Lower leg skin (tissue), 4 donors: ENCODE data around the gene SEMA6D. TPM values are rescaled to one million over a fixed set of nuclear protein-coding genes. Genes with fewer than 3 reads are reported as not detected.

Experiments used
- DNase-seq, 2 donors: peaks; one replicate each; pipeline ENCODE4 v3.0.0-alpha.2; 2019; ENCODE audit warnings: low spot score in 2 of 2
- H3K4me3 ChIP-seq: fragments of 200-600 bp; sonication (generic); 2 replicates; pipeline ENCODE4 v1.5.1; 2017; ENCODE audit warnings: mild to moderate bottlenecking, low read depth; ENCODE audit not compliant: poor library complexity, severe bottlenecking
- CTCF ChIP-seq, 3 donors: fragments of 450-650 bp; IDR thresholded peaks; one replicate each; pipeline ENCODE4 v1.5.1; 2016; ENCODE audit warnings: antibody characterized with exemption in 3 of 3, mild to moderate bottlenecking in 3 of 3, moderate library complexity in 2 of 3
- POLR2A ChIP-seq, 2 donors: fragments of 450-650 bp; IDR thresholded peaks; one replicate each; pipeline ENCODE4 v1.6.1; 2016 to 2017; ENCODE audit warnings: antibody characterized with exemption in 2 of 2, mild to moderate bottlenecking in 1 of 2, moderate library complexity in 1 of 2
- WGBS, 2 donors: methylation state at CpG; one replicate each; pipeline ENCODE4 v1.1.5; 2018; 5-methylcytosine and 5-hydroxymethylcytosine counted together
- intact Hi-C: fragments of 100-400 bp; cut with DNase I; formaldehyde crosslinking; loops from one replicate; pipeline ENCODE4 v1.15.0; 2023; ENCODE audit warnings: low total_unique reads
- total RNA-seq, 4 donors: library from RNA; depleted of rRNA; stranded (reverse); fragments of >200 nt; gene quantifications; one replicate each; pipeline ENCODE4 v1.1.0, GENCODE V29; 2016

The SEMA6D gene
- total RNA-seq, 4 donors from 2014 or later, result 5.6 to 15.0 (median 6.6) TPM

GRCh38 chr15:47813748-47814384 is 96.6 kb downstream of the SEMA6D start:
- no peak overlapping the region for H3K4me3 ChIP-seq
- WGBS, 2 donors, result 72 to 77% methylated on average over 5 of the region's 5 CpGs
- no peak for DNase-seq
- TF ChIP-seq CTCF (IDR thresholded peaks at IDR 0.05) (no peak), POLR2A (IDR thresholded peaks at IDR 0.05) (no peak)
- intact Hi-C loops, result no loop called here

- WGBS, 2 donors, result 64 to 67% methylated on average over 1 of the region's 1 CpG
- DNase-seq, result no peak
- TF ChIP-seq CTCF (IDR thresholded peaks at IDR 0.05) (no peak), POLR2A (IDR thresholded peaks at IDR 0.05) (no peak)
- H3K4me3 ChIP-seq, result no peak overlapping the region
- intact Hi-C loops, result no loop called here
These were observed 97.3 kb downstream of the SEMA6D start for GRCh38 chr15:47814620-47815019.

DNA sequence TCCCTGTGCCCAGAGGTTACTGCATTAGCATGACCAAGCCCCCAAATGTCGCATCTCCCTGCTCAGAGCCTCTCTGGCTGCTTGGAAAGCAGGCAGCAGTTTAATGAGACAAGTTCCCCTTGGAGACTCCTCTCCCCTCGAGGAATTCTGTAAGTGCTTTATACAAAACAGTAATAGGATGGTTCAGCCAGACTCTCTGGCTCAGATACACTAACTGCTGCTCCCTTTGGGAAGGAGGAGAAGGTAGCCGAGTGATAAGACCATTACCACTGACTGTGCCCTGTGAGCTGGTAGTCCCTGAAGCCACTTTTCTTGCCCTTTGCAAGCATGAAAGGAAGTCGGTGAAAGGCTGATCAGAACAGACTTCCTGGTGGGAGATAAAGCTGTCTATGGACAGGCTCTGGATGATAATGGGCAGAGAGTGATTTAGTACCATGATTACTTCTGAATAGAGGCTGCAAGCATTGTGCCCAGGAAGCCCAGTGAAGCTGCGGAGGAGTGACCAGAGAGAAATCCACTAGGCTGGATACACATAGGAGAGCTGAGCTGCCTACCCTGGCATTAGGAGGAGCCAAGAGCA is 100.8 kb downstream of the SEMA6D start:
- intact Hi-C loops, result no loop called here
- DNase-seq, result no peak
- H3K4me3 ChIP-seq, result no peak overlapping the region
- TF ChIP-seq CTCF (IDR thresholded peaks at IDR 0.05), result no peak
- TF ChIP-seq POLR2A (IDR thresholded peaks at IDR 0.05), result no peak
- 68 to 78% methylated on average over 5 of the region's 5 CpGs for WGBS, 2 donors

DNA sequence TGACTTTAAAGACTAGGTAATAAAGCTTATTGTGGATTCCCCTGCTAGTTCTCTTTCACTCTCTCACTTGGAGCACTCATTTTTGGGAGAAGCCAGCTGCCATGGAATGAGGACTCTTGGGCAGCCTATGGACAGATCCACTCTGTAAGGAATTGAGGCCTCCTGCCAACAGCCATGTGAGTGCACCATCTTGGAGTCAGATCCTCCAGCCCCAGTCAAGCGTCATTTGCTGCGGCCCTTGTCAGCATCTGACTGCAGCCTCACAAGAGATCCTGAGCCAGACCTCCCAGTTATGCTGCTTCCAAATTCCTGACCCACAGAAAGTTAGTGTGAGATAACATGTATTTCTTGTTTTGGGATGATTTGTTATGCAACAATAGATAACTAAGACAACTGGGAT is 101.9 kb downstream of the SEMA6D start:
- intact Hi-C loops, result no loop called here
- no peak for DNase-seq
- TF ChIP-seq CTCF (IDR thresholded peaks at IDR 0.05), result no peak
- TF ChIP-seq POLR2A (IDR thresholded peaks at IDR 0.05), result no peak
- WGBS, 2 donors, result 95 to 100% methylated on average over 2 of the region's 2 CpGs
- no peak overlapping the region for H3K4me3 ChIP-seq

- no peak overlapping the region for H3K4me3 ChIP-seq
- no peak for TF ChIP-seq POLR2A (IDR thresholded peaks at IDR 0.05)
- no peak for TF ChIP-seq CTCF (IDR thresholded peaks at IDR 0.05)
- DNase-seq, result no peak
- intact Hi-C loops, result no loop called here
- 44 to 45% methylated on average over 9 of the region's 9 CpGs for WGBS, 2 donors
These were observed 102.9 kb downstream of the SEMA6D start for GRCh38 chr15:47820057-47820746.
